ENCODE results near the gene HDGF.

HDGF gene

GRCh38 chr1:156756355-156756754 is 4.9 kb upstream of the HDGF start:
- no peak for DNase-seq (ENCODE audit: insufficient read length, low spot score)
- no peak for FAIRE-seq
- TF ChIP-seq CTCF (IDR thresholded peaks at IDR 0.05; ENCODE audit: insufficient read depth, missing control alignments): no peak

DNA sequence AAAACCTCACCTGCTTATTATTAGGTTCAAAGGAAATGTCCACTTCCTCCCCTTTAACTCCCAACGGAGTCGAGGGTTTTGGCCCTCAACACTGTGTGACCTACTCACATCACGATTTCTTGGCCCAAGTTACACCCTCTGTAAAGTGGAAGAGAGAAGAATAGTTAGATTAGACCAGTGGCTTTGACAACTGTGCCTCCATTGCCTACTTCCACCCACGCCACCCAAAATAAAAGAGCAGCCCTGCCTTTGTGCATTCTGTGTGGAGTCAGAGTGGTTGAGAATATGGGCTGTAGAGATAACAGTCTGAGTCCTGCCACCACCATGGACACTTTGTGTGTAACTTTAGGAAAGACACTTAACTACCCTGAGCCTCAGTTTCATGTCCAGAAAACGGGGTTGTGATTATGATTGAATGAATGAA is 4.1 kb upstream of the HDGF start:
- DNase-seq (ENCODE audit: insufficient read length, low spot score) (no peak), FAIRE-seq (no peak)
- no peak for TF ChIP-seq CTCF (IDR thresholded peaks at IDR 0.05; ENCODE audit: insufficient read depth, missing control alignments)

DNA sequence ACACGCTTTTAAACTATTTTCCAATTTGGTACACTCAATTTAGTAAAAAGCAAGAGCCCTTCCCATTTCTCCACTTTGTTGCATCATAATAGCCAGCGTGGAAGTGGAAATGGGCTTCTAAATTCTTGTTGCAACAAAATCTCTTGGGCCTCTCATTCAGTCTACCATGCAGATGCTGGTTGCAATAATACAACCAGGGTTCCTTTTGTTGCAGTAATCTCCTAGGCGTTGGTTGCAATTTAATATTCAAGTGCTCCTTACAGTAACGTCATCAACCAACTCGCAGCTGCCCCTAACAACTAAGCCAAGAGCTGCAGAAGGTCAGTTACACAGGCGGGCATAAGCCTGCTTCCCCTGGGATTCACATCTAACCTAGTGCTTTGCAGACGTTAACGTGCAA is 2.7 kb upstream of the HDGF start:
- DNase-seq (ENCODE audit: insufficient read length, low spot score): no peak
- peak; percentile 25 for FAIRE-seq
- no peak for TF ChIP-seq CTCF (IDR thresholded peaks at IDR 0.05; ENCODE audit: insufficient read depth, missing control alignments)

DNA sequence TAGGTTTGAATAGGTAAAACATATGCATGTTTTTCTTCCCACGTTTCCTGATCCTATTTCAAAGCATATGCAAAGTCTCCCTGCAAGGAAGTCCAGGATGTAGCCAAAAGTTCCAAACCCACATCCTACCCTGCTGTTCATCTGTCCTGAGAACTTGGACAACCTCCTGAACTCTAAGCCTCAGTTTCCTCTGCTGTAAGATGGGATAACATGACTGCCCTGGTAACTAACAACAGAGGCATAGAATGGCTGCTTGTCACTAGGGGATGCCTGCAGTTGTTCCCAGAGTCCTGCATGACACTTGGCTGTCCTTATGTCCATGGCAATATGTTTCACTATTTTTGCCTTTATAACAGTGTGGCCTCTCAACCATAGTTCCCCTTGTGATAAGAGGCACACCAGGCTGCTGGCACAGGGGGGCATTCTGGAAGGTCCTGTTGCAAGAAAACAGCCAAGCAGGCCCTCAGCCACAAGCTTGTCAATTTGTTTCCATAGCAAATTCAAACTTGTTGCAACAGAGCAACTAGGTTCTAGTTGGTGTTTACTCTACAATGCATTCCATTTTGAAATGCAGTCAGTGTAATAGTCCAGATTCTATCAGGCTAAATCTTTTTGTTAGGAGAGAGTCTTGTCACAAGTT is 1.5 kb upstream of the HDGF start:
- no peak for TF ChIP-seq CTCF (IDR thresholded peaks at IDR 0.05; ENCODE audit: insufficient read depth, missing control alignments)
- FAIRE-seq (no peak), DNase-seq (ENCODE audit: insufficient read length, low spot score) (no peak)

GRCh38 chr1:156751757-156752481 is 444 bp upstream of the HDGF start:
- no peak for TF ChIP-seq CTCF (IDR thresholded peaks at IDR 0.05; ENCODE audit: insufficient read depth, missing control alignments)
- FAIRE-seq (no peak), DNase-seq (ENCODE audit: insufficient read length, low spot score) (peak; percentile 96)

DNA sequence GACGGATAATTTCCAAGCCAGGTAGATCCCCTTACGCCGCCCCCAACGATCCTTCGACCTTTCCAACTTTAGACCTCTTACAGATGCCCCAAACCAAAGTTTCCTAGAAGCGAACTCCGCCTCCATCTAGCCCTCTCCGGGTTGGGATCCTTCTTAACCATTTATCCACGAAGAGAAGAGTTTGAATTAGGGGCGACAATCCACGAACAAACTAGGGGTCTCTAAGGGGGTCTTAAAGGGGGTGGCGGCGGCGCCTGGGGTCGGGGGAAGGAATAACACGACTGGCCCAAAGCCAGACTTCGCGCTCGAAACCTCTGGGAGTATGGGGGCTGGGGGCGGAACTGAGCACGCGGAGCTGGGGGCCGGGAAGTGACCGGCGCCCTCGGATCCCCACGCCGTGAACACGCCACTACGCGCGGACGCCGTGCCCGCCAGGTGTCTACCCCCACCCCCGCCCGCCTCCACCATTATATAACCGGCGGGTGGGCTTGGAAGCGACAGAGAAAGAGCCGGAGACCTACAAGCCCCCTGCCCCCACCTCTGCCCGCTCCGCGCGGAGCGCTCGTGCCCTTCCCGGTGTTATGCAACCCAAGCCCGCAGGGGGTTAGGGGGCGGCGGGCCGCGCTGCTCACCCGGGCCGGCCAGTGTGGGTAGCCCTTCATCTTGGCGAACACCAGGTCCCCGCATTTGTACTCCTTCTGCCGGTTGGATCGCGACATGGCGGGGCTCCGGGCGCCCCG is 594 bp downstream of the HDGF start:
- no peak for TF ChIP-seq CTCF (IDR thresholded peaks at IDR 0.05; ENCODE audit: insufficient read depth, missing control alignments)
- FAIRE-seq (no peak), DNase-seq (ENCODE audit: insufficient read length, low spot score) (peak; percentile 9)

All from D721Med (cell line).